Measurements from ENCODE around the gene AKR1D1. TPM values are rescaled to one million over a fixed set of nuclear protein-coding genes. Genes with fewer than 3 reads are reported as not detected.
"Not testable (repeated sequence)": the region's sequence is repeated elsewhere in the genome, so short reads cannot be mapped to it uniquely, and the experiment has no call there.

AKR1D1 gene
- total and polyA plus RNA-seq, 8 donors, result not detected

DNA sequence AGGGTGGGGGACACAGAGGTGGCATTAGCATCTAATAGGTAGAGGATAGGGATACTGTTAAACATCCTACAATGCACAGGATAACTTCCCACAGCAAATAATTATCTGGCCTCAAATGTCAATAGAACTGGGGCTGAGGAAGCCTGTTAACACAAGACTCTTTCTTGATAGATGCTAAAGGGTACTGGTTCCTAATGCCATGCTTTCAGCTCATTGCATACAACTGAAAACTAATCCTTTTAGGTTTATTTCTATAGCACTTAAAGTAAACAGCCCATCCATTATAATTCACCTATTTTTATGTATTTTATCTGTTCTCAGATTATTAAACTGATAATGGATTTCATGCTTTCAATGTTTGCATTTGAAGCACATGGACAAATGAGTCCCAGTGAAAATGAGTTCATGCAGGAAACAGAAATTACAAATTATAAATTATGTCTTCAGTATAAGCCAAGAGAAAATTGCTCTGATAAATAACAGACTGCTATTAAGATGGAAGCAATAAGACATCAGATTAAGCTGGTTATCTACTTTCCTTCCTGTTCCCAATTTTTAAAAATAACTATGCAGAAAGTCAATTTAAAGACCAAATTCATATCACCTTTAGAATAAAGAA is 66.4 kb downstream of the AKR1D1 start:
- Histone ChIP-seq H3K27ac (no peak overlapping the region), H3K36me3 (no peaks in the 10 kb centered on the region), H3K4me3 (no peak overlapping the region), H3K4me1 (no peaks in the 10 kb centered on the region), H3K9me3 (peaks cover 0 to 3% (median 0%) of the 10 kb centered on the region in 4 donors), H3K27me3 (no peaks in the 10 kb centered on the region)
- TF ChIP-seq CTCF (IDR thresholded peaks at IDR 0.05), result no peak
- no peak for TF ChIP-seq POLR2A (IDR thresholded peaks at IDR 0.05)
- no peak for TF ChIP-seq POLR2AphosphoS5 (IDR thresholded peaks at IDR 0.05)
- no peak for TF ChIP-seq EP300 (IDR thresholded peaks at IDR 0.05)
- no peak for DNase-seq
- intact Hi-C loops (cut with DNase I; ENCODE audit: low total_unique reads), result no loop called here

DNA sequence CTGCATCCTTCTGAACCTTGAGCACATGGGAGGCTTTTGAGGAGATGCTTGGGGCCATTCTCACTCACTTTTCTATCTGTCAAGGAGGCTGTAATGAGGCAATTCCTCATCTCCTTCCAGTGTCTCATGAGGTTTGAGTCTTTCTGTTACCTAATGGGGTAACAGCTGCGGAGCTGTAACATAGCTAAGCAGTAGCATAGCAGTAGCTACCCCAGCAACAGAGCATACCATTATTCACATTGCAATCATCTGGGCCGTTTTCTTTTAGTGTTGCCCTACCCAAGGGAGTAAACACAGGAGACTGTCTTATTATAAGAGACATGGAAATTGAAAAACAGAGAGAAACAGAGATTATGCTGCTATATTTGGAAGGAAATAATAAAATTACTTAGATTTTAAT is 68.7 kb downstream of the AKR1D1 start:
- no peaks in the 10 kb centered on the region for H3K36me3 ChIP-seq
- no peak overlapping the region for H3K27ac ChIP-seq
- WGBS, 5 donors, result 80 to 90% (median 82%) methylated on average over 2 of the region's 2 CpGs
- H3K4me3 ChIP-seq, result no peak overlapping the region
- no peaks in the 10 kb centered on the region for H3K27me3 ChIP-seq
- peaks cover 0 to 3% (median 0%) of the 10 kb centered on the region in 4 donors for H3K9me3 ChIP-seq
- H3K4me1 ChIP-seq, result no peaks in the 10 kb centered on the region
- DNase-seq, result no peak
- TF ChIP-seq POLR2AphosphoS5 (IDR thresholded peaks at IDR 0.05) (no peak), EP300 (IDR thresholded peaks at IDR 0.05) (no peak), CTCF (IDR thresholded peaks at IDR 0.05) (no peak), POLR2A (IDR thresholded peaks at IDR 0.05) (no peak)
- intact Hi-C loops (cut with DNase I; ENCODE audit: low total_unique reads), result no loop called here

DNA sequence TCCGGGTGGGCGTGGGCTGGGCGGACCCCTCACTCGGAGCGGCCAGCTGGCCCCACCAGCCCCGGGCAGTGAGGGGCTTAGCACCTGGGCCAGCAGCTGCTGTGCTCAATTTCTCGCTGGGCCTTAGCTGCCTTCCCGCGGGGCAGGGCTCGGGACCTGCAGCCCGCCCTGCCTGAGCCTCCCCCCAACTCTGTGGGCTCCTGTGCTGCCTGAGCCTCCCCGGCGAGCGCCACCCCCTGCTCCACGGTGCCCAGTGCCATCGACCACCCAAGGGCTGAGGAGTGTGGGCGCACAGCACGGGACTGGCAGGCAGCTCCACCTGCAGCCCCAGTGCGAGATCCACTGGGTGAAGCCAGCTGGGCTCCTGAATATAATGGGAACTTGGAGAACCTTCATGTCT is 70.0 kb downstream of the AKR1D1 start:
- DNase-seq; H3K4me3 ChIP-seq; intact Hi-C loops (cut with DNase I; ENCODE audit: low total_unique reads); H3K27me3 ChIP-seq; H3K9me3 ChIP-seq; H3K36me3 ChIP-seq; H3K27ac ChIP-seq; H3K4me1 ChIP-seq: not testable (repeated sequence)
- WGBS, 5 donors, result 93 to 96% (median 93%) methylated on average over 14 to 19 of the region's 19 CpGs; no CpG with 5 or more reads in 1 of the 5 donors

DNA sequence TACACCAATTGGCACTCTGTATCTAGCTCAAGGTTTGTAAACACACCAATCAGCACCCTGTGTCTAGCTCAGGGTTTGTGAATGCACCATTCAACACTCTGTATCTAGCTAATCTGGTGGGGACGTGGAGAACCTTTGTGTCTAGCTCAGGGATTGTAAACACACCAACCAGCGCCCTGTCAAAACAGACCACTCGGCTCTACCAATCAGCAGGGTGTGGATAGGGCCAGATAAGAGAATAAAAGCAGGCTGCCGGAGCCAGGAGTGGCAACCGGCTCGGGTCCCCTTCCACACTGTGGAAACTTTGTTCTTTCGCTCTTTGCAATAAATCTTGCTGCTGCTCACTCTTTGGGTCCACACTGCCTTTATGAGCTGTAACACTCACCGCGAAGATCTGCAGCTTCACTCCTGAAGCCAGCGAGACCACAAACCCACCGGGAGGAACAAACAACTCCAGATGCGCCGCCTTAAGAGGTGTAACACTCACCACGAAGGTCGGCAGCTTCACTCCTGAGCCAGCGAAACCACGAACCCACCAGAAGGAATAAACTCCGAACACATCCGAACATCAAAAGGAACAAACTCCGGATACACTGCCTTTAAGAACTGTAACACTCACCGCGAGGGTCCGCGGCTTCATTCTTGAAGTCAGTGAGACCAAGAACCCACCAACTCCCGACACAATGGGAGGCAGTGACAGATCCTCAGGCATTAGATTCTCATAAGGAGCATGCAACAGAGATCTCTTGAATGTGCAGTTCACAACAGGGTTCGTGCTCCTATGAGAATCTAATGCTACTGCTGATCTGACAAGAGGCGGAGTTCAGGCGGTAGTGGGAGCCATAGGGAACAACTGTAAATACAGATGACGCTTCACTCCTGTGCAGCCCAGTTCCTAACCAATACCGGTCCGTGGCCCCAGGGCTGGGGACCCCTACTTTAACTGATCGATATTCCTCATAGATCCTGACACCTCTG is 70.8 kb downstream of the AKR1D1 start:
- H3K4me3 ChIP-seq; H3K4me1 ChIP-seq; H3K36me3 ChIP-seq; H3K9me3 ChIP-seq; DNase-seq; H3K27ac ChIP-seq; H3K27me3 ChIP-seq; intact Hi-C loops (cut with DNase I; ENCODE audit: low total_unique reads): not testable (repeated sequence)
- 72 to 85% (median 79%) methylated on average over 30 to 32 of the region's 32 CpGs for WGBS, 5 donors

DNA sequence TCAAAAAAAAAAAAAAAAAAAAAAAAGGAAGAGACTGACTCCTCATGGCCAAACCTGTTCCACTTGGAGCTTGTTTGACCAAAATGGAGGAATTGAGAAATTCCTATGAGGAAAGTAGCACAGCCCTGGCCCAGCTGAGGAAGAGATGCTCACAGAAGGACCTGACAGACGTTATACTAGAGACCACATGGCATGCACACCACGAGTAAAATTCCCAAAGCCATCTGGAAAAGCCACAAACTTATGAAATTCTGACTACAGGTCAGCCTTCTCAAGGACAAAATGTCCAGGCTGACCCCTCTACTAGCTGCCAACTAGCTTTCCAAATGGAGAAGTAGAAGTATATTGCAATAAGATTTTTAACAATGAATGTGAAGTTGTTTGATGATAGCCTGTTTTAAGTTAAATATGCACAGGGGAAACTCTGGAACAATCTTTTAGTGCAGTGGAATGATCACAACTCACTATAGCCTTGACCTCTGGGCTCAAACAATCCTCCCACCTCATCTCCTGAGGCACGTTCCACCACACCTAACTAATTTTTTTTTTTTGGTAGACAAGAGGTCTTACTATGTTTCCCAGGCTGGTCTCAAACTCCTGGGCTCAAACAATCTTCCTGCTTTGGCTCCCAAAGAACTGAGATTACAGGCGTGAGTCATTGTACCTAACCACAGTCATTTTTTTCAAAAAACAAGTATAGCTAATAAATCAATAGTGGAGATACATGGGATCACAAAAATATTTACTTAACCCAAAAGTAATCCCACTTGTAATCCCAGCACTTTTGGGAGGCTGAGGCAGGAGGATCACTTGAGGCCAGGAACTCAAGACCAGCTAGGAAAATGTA is 75.7 kb downstream of the AKR1D1 start:
- H3K27ac ChIP-seq, result no peak overlapping the region
- H3K4me1 ChIP-seq, result no peaks in the 10 kb centered on the region
- intact Hi-C loops (cut with DNase I; ENCODE audit: low total_unique reads), result no loop called here
- H3K27me3 ChIP-seq, result no peaks in the 10 kb centered on the region
- no peaks in the 10 kb centered on the region for H3K9me3 ChIP-seq
- no peaks in the 10 kb centered on the region for H3K36me3 ChIP-seq
- H3K4me3 ChIP-seq, result no peak overlapping the region
- TF ChIP-seq EP300 (IDR thresholded peaks at IDR 0.05), result no peak
- TF ChIP-seq POLR2A (IDR thresholded peaks at IDR 0.05), result no peak
- no peak for TF ChIP-seq CTCF (IDR thresholded peaks at IDR 0.05)
- no peak for TF ChIP-seq POLR2AphosphoS5 (IDR thresholded peaks at IDR 0.05)
- WGBS, 5 donors, result 59 to 71% (median 71%) methylated on average over 4 of the region's 4 CpGs
- no peak for DNase-seq

Data from stomach (tissue), 9 donors.